ENCODE results near the gene IGFN1. TPM values are rescaled to one million over a fixed set of nuclear protein-coding genes. Genes with fewer than 3 reads are reported as not detected.

The IGFN1 gene
- total RNA-seq, 1 donor = under 0.01 TPM

- H3K4me3 ChIP-seq (ENCODE audit: insufficient read depth, low read length) = no peak overlapping the region
- H3K36me3 ChIP-seq (ENCODE audit: insufficient read depth, low read length) = no peaks in the 10 kb centered on the region
- TF ChIP-seq, protein P1, sequence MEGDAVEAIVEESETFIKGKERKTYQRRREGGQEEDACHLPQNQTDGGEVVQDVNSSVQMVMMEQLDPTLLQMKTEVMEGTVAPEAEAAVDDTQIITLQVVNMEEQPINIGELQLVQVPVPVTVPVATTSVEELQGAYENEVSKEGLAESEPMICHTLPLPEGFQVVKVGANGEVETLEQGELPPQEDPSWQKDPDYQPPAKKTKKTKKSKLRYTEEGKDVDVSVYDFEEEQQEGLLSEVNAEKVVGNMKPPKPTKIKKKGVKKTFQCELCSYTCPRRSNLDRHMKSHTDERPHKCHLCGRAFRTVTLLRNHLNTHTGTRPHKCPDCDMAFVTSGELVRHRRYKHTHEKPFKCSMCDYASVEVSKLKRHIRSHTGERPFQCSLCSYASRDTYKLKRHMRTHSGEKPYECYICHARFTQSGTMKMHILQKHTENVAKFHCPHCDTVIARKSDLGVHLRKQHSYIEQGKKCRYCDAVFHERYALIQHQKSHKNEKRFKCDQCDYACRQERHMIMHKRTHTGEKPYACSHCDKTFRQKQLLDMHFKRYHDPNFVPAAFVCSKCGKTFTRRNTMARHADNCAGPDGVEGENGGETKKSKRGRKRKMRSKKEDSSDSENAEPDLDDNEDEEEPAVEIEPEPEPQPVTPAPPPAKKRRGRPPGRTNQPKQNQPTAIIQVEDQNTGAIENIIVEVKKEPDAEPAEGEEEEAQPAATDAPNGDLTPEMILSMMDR (IDR thresholded peaks at IDR 0.05; ENCODE audit: extremely low read depth, low read depth, low read length) = no peak
- H3K4me1 ChIP-seq (ENCODE audit: insufficient read depth, low read length) = no peaks in the 10 kb centered on the region
- DNase-seq (ENCODE audit: insufficient read length, low spot score, missing footprints) = no peak
- no peaks in the 10 kb centered on the region for H3K27me3 ChIP-seq (ENCODE audit: insufficient read depth, low read length)
- no peaks in the 10 kb centered on the region for H3K9me3 ChIP-seq (ENCODE audit: low read depth, low read length)
- H3K27ac ChIP-seq (ENCODE audit: low read depth, low read length) = no peak overlapping the region
- no peak overlapping the region for H3K4me2 ChIP-seq (ENCODE audit: insufficient read depth, low read length)
- no peaks in the 10 kb centered on the region for H4K20me1 ChIP-seq (ENCODE audit: insufficient read depth, low read length)
- H3K79me2 ChIP-seq (ENCODE audit: insufficient read depth, low read length) = no peaks in the 10 kb centered on the region
- no peak overlapping the region for H2AFZ ChIP-seq (ENCODE audit: low read length)
Observed at GRCh38 chr1:201219481-201220387, 29.1 kb downstream of the IGFN1 start.

GRCh38 chr1:201220388-201220715 is 29.7 kb downstream of the IGFN1 start:
- no peak for DNase-seq (ENCODE audit: insufficient read length, low spot score, missing footprints)
- Histone ChIP-seq H3K27me3 (ENCODE audit: insufficient read depth, low read length) (no peaks in the 10 kb centered on the region), H3K4me3 (ENCODE audit: insufficient read depth, low read length) (no peak overlapping the region), H3K4me2 (ENCODE audit: insufficient read depth, low read length) (no peak overlapping the region), H3K9me3 (ENCODE audit: low read depth, low read length) (no peaks in the 10 kb centered on the region), H2AFZ (ENCODE audit: low read length) (no peak overlapping the region), H3K27ac (ENCODE audit: low read depth, low read length) (no peak overlapping the region), H3K4me1 (ENCODE audit: insufficient read depth, low read length) (no peaks in the 10 kb centered on the region), H4K20me1 (ENCODE audit: insufficient read depth, low read length) (no peaks in the 10 kb centered on the region), H3K36me3 (ENCODE audit: insufficient read depth, low read length) (no peaks in the 10 kb centered on the region), H3K79me2 (ENCODE audit: insufficient read depth, low read length) (no peaks in the 10 kb centered on the region)
- TF ChIP-seq, protein P1 (IDR thresholded peaks at IDR 0.05; ENCODE audit: extremely low read depth, low read depth, low read length) = no peak

GRCh38 chr1:201221201-201221846 is 30.7 kb downstream of the IGFN1 start:
- H3K4me3 ChIP-seq (ENCODE audit: insufficient read depth, low read length) = no peak overlapping the region
- H3K79me2 ChIP-seq (ENCODE audit: insufficient read depth, low read length) = no peaks in the 10 kb centered on the region
- H3K36me3 ChIP-seq (ENCODE audit: insufficient read depth, low read length) = no peaks in the 10 kb centered on the region
- no peaks in the 10 kb centered on the region for H4K20me1 ChIP-seq (ENCODE audit: insufficient read depth, low read length)
- H3K27me3 ChIP-seq (ENCODE audit: insufficient read depth, low read length) = no peaks in the 10 kb centered on the region
- TF ChIP-seq, protein P1 (IDR thresholded peaks at IDR 0.05; ENCODE audit: extremely low read depth, low read depth, low read length) = no peak
- DNase-seq (ENCODE audit: insufficient read length, low spot score, missing footprints) = no peak
- H3K9me3 ChIP-seq (ENCODE audit: low read depth, low read length) = no peaks in the 10 kb centered on the region
- H3K4me2 ChIP-seq (ENCODE audit: insufficient read depth, low read length) = no peak overlapping the region
- no peak overlapping the region for H2AFZ ChIP-seq (ENCODE audit: low read length)
- H3K4me1 ChIP-seq (ENCODE audit: insufficient read depth, low read length) = no peaks in the 10 kb centered on the region
- no peak overlapping the region for H3K27ac ChIP-seq (ENCODE audit: low read depth, low read length)

DNA sequence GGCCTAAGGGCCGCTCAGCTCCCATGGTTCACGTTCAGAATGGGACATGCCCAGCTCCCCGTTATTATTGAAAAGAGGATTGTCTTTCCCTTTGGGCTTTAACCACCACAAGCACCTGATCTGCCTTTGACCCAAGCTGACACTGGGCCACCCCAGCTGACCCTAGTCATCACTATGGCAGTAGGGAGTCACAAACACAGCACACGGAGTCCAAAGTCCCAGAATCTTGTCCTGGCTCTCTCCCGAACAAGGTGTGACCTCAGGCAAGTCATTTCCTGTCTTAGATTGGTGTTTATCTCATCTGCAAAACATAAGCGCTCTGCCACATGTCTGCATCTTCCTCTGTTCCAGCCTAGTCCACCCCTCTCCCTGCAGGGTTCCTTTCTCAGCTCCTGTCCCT is 31.5 kb downstream of the IGFN1 start:
- TF ChIP-seq, protein P1 (IDR thresholded peaks at IDR 0.05; ENCODE audit: extremely low read depth, low read depth, low read length) = no peak
- Histone ChIP-seq H3K79me2 (ENCODE audit: insufficient read depth, low read length) (no peaks in the 10 kb centered on the region), H3K4me1 (ENCODE audit: insufficient read depth, low read length) (no peaks in the 10 kb centered on the region), H3K4me2 (ENCODE audit: insufficient read depth, low read length) (no peak overlapping the region), H3K27ac (ENCODE audit: low read depth, low read length) (no peak overlapping the region), H3K36me3 (ENCODE audit: insufficient read depth, low read length) (no peaks in the 10 kb centered on the region), H3K4me3 (ENCODE audit: insufficient read depth, low read length) (no peak overlapping the region), H2AFZ (ENCODE audit: low read length) (no peak overlapping the region), H3K9me3 (ENCODE audit: low read depth, low read length) (no peaks in the 10 kb centered on the region), H4K20me1 (ENCODE audit: insufficient read depth, low read length) (no peaks in the 10 kb centered on the region), H3K27me3 (ENCODE audit: insufficient read depth, low read length) (no peaks in the 10 kb centered on the region)
- no peak for DNase-seq (ENCODE audit: insufficient read length, low spot score, missing footprints)

Measured in osteoblast (primary cell).